ENCODE data around the gene BCL7B. TPM values are rescaled to one million over a fixed set of nuclear protein-coding genes. Genes with fewer than 3 reads are reported as not detected.

The BCL7B gene
- total and polyA plus RNA-seq, 2 experiments from 2014 or later, result 17.0 to 18.2 TPM

DNA sequence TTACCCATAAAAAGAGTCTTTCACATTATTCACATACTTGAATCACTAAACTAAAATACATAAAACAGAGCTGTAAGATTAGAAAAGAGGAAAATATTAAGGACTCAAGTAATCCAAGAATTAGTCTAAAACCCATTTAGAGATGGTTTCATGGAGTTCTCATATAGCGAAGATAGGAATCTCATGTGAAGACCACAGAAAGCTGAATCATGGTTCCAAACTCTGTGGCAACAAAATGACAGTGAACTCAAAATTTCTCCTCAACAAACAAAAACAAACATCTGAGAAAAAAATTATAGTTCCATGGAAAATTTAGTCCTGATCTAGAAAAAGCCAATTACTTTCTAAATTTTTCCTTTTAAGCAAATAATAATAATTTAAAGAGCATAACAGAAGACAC lies 70.0 kb downstream of the BCL7B start (continued):
- TF ChIP-seq CTCF (conservative IDR thresholded peaks at IDR 0.05; ENCODE audit: low read depth in 2 of 2), result no peak
- TF ChIP-seq NANOG (IDR thresholded peaks at IDR 0.05; ENCODE audit: borderline replicate concordance), result no peak
- no peak for TF ChIP-seq ZNF114 (CRISPR knock-in tag; IDR thresholded peaks at IDR 0.05)

Small RNA genes within 50 kb of the gene (small RNA-seq; reads per million reads assigned to genes)
- not detected for gene RNU6-1198P (ENCODE audit: low replicate concordance)

Other genes with a start within 250 kb of the BCL7B start
- 71.2 and 73.4 TPM in 2 replicates for gene NSUN5, start 248.9 kb downstream of the BCL7B start, total RNA-seq (2014; rRNA removed; shearing (Covaris generic))
- 59.5 and 65.6 TPM in 2 replicates for gene NSUN5, start 248.9 kb downstream of the BCL7B start, polyA plus RNA-seq (2016; fragmentation: Nextera tagmentation; extraction: Ambion mirVana)
- 0.10 TPM in 1 of 2 replicates, not detected in the other for gene TRIM50, start 229.6 kb downstream of the BCL7B start, total RNA-seq (2014; rRNA removed; shearing (Covaris generic))
- 0.19 TPM in 1 of 2 replicates, not detected in the other for gene TRIM50, start 229.6 kb downstream of the BCL7B start, polyA plus RNA-seq (2016; fragmentation: Nextera tagmentation; extraction: Ambion mirVana)
- gene FKBP6, start 229.5 kb downstream of the BCL7B start, total RNA-seq (2014; rRNA removed; shearing (Covaris generic)), result not detected in 2 replicates
- 0.15 TPM in 1 of 2 replicates, not detected in the other for gene FKBP6, start 229.5 kb downstream of the BCL7B start, polyA plus RNA-seq (2016; fragmentation: Nextera tagmentation; extraction: Ambion mirVana)
- 4.2 and 5.5 TPM in 2 replicates for gene FZD9, start 123.9 kb downstream of the BCL7B start, total RNA-seq (2014; rRNA removed; shearing (Covaris generic))
- gene FZD9, start 123.9 kb downstream of the BCL7B start, polyA plus RNA-seq (2016; fragmentation: Nextera tagmentation; extraction: Ambion mirVana), result 1.3 and 1.8 TPM in 2 replicates
- 65.5 and 70.7 TPM in 2 replicates for gene BAZ1B, start 35.4 kb downstream of the BCL7B start, total RNA-seq (2014; rRNA removed; shearing (Covaris generic))
- gene BAZ1B, start 35.4 kb downstream of the BCL7B start, polyA plus RNA-seq (2016; fragmentation: Nextera tagmentation; extraction: Ambion mirVana), result 35.8 and 40.4 TPM in 2 replicates
- gene TBL2, start 20.9 kb upstream of the BCL7B start, total RNA-seq (2014; rRNA removed; shearing (Covaris generic)), result 21.7 and 27.8 TPM in 2 replicates
- gene TBL2, start 20.9 kb upstream of the BCL7B start, polyA plus RNA-seq (2016; fragmentation: Nextera tagmentation; extraction: Ambion mirVana), result 6.9 TPM in 2 replicates
- gene MLXIPL, start 66.8 kb upstream of the BCL7B start, total RNA-seq (2014; rRNA removed; shearing (Covaris generic)), result 8.6 and 25.7 TPM in 2 replicates
- 13.1 and 13.7 TPM in 2 replicates for gene MLXIPL, start 66.8 kb upstream of the BCL7B start, polyA plus RNA-seq (2016; fragmentation: Nextera tagmentation; extraction: Ambion mirVana)
- 5.6 and 7.0 TPM in 2 replicates for gene VPS37D, start 110.1 kb upstream of the BCL7B start, total RNA-seq (2014; rRNA removed; shearing (Covaris generic))
- 1.8 and 2.2 TPM in 2 replicates for gene VPS37D, start 110.1 kb upstream of the BCL7B start, polyA plus RNA-seq (2016; fragmentation: Nextera tagmentation; extraction: Ambion mirVana)
- 1.3 and 2.8 TPM in 2 replicates for gene DNAJC30, start 125.8 kb upstream of the BCL7B start, total RNA-seq (2014; rRNA removed; shearing (Covaris generic))
- 5.2 and 5.6 TPM in 2 replicates for gene DNAJC30, start 125.8 kb upstream of the BCL7B start, polyA plus RNA-seq (2016; fragmentation: Nextera tagmentation; extraction: Ambion mirVana)
- 57.2 and 62.1 TPM in 2 replicates for gene BUD23, start 125.9 kb upstream of the BCL7B start, total RNA-seq (2014; rRNA removed; shearing (Covaris generic))
- gene BUD23, start 125.9 kb upstream of the BCL7B start, polyA plus RNA-seq (2016; fragmentation: Nextera tagmentation; extraction: Ambion mirVana), result 117 and 129 TPM in 2 replicates
- gene STX1A, start 162.0 kb upstream of the BCL7B start, total RNA-seq (2014; rRNA removed; shearing (Covaris generic)), result 9.4 and 19.8 TPM in 2 replicates
- 9.1 and 11.7 TPM in 2 replicates for gene STX1A, start 162.0 kb upstream of the BCL7B start, polyA plus RNA-seq (2016; fragmentation: Nextera tagmentation; extraction: Ambion mirVana)
- 16.3 and 24.6 TPM in 2 replicates for gene ABHD11, start 181.1 kb upstream of the BCL7B start, total RNA-seq (2014; rRNA removed; shearing (Covaris generic))
- 18.0 and 18.7 TPM in 2 replicates for gene ABHD11, start 181.1 kb upstream of the BCL7B start, polyA plus RNA-seq (2016; fragmentation: Nextera tagmentation; extraction: Ambion mirVana)
- 24.1 and 27.7 TPM in 2 replicates for gene CLDN3, start 212.6 kb upstream of the BCL7B start, total RNA-seq (2014; rRNA removed; shearing (Covaris generic))
- gene CLDN3, start 212.6 kb upstream of the BCL7B start, polyA plus RNA-seq (2016; fragmentation: Nextera tagmentation; extraction: Ambion mirVana), result 20.1 and 21.4 TPM in 2 replicates